ENCODE measurements around the gene SLC6A18.

DNA sequence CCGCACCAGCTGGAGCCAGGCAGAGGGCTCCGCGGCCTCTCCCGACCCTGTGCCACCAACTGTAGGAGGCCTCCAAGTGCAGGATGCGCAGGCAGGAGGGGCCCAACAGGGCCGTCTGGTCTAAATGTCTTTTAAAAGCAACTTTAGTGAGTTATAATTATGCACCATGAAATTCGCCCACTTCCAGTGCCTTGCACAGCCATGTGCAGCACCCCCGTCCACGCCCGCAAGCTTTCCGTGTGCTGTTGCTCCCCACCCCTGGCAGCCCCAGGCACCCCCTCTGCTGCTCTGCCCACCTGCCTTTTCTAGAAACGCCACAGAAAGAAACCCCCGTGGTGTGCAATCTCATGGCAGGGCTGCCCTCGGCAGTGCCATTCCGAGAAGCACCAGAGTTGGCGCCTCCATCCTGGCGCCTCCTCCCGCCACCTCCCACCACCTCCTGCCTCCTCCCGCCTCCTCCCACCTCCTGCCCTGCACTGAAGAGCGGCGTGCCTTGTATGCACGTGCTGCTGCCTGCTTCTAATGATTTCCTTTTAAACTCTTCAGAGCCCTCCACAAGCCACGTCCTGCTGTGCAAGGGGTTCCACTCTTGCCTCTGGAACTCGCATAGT lies 7.5 kb upstream of the SLC6A18 start:
- TF ChIP-seq, protein P1, sequence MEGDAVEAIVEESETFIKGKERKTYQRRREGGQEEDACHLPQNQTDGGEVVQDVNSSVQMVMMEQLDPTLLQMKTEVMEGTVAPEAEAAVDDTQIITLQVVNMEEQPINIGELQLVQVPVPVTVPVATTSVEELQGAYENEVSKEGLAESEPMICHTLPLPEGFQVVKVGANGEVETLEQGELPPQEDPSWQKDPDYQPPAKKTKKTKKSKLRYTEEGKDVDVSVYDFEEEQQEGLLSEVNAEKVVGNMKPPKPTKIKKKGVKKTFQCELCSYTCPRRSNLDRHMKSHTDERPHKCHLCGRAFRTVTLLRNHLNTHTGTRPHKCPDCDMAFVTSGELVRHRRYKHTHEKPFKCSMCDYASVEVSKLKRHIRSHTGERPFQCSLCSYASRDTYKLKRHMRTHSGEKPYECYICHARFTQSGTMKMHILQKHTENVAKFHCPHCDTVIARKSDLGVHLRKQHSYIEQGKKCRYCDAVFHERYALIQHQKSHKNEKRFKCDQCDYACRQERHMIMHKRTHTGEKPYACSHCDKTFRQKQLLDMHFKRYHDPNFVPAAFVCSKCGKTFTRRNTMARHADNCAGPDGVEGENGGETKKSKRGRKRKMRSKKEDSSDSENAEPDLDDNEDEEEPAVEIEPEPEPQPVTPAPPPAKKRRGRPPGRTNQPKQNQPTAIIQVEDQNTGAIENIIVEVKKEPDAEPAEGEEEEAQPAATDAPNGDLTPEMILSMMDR (conservative IDR thresholded peaks at IDR 0.05), result no peak
- TF ChIP-seq ZFX (IDR thresholded peaks at IDR 0.05), result no peak
